Endothelial cell of umbilical vein (primary cell): ENCODE data around the gene ZAR1L. TPM values are rescaled to one million over a fixed set of nuclear protein-coding genes. Genes with fewer than 3 reads are reported as not detected.
"Not testable (repeated sequence)": the region's sequence is repeated elsewhere in the genome, so short reads cannot be mapped to it uniquely, and the experiment has no call there.

Source experiments
- BruUV-seq: library from RNA; stranded (reverse); fragments of 400-500 nt; replicated peaks from 2 replicates; lab custom pipeline; 2021; lab: Mats Ljungman, UMichigan
- CTCF ChIA-PET: fragments of 300-600, 350-600 bp; sonication (Branson Sonifier 250); formaldehyde crosslinking; loops from one replicate; lab custom pipeline; 2021; ENCODE audit warnings: antibody characterized with exemption, inconsistent platforms; lab: Charles Lee
- POLR2A ChIA-PET: fragments of 300-600, 350-600 bp; sonication (Branson Sonifier 250); formaldehyde crosslinking; loops from one replicate; lab custom pipeline; 2021; ENCODE audit warnings: antibody characterized with exemption, inconsistent platforms; lab: Charles Lee
- DNase-seq: peaks from one replicate; pipeline ENCODE4 v3.0.0-alpha.2; 2011; ENCODE audit warnings: low read depth, low spot score
- FAIRE-seq: peaks from 2 replicates; lab custom pipeline; 2011; peaks lifted over from hg19 to GRCh38; lab: Jason Lieb, UNC
- H2AFZ ChIP-seq: 2 replicates; pipeline ENCODE4 v1.6.0; 2012; ENCODE audit warnings: low read depth, low read length, control low read depth, inconsistent platforms
- H3K27ac ChIP-seq: 2 replicates; pipeline ENCODE4 v1.5.1; 2011; ENCODE audit warnings: low read depth, mild to moderate bottlenecking, control low read depth, low read length, moderate library complexity; ENCODE audit not compliant: insufficient read depth
- H3K27me3 ChIP-seq, 2 experiments: 2 replicates each; pipeline versions ENCODE4 v1.6.0 to v1.6.1; 2011; ENCODE audit warnings: low read length in 2 of 2, mixed read lengths in 1 of 2; ENCODE audit not compliant: control insufficient read depth in 2 of 2, insufficient read depth in 2 of 2
- H3K36me3 ChIP-seq, 2 experiments: 2 replicates in 1 of 2; 3 replicates in 1 of 2; pipeline ENCODE4 v1.5.1; 2011; ENCODE audit warnings: low read length in 2 of 2, mild to moderate bottlenecking in 1 of 2, moderate library complexity in 1 of 2; ENCODE audit not compliant: control insufficient read depth in 2 of 2, insufficient read depth in 2 of 2; ENCODE audit errors: extremely low read depth in 1 of 2
- H3K4me1 ChIP-seq: 3 replicates; pipeline ENCODE4 v1.5.1; 2011; ENCODE audit warnings: mild to moderate bottlenecking, low read length; ENCODE audit not compliant: control insufficient read depth, insufficient read depth; ENCODE audit errors: extremely low read depth
- H3K4me2 ChIP-seq: 2 replicates; pipeline ENCODE4 v1.6.1; 2011; ENCODE audit warnings: low read length, control low read depth, mixed read lengths; ENCODE audit not compliant: insufficient read depth
- H3K4me3 ChIP-seq, 3 experiments: fragments of 200-600 bp in 1 of 3; sonication (generic), shearing (Covaris generic) in 1 of 3; replicated peaks in 1 of 3; 2 replicates each; pipeline ENCODE4 v1.5.1; 2011 to 2016; ENCODE audit warnings: control low read depth in 3 of 3, low read length in 3 of 3, mild to moderate bottlenecking in 2 of 3, inconsistent platforms in 1 of 3, low read depth in 1 of 3, moderate library complexity in 1 of 3; ENCODE audit not compliant: insufficient read depth in 1 of 3
- H3K79me2 ChIP-seq: 2 replicates; pipeline ENCODE4 v1.6.0; 2012; ENCODE audit warnings: low read length, inconsistent platforms; ENCODE audit not compliant: control insufficient read depth, insufficient read depth
- H3K9ac ChIP-seq: replicated peaks from 2 replicates; pipeline ENCODE3; 2011; ENCODE audit warnings: low read length, control low read depth; ENCODE audit not compliant: insufficient read depth; ENCODE audit errors: extremely low read depth
- H3K9me1 ChIP-seq: replicated peaks from 3 replicates; pipeline ENCODE4 v1.6.0; 2011; ENCODE audit warnings: mild to moderate bottlenecking, low read length; ENCODE audit not compliant: control insufficient read depth, insufficient read depth; ENCODE audit errors: extremely low read depth
- H3K9me3 ChIP-seq: replicated peaks from 2 replicates; pipeline ENCODE4 v1.5.1; 2012; ENCODE audit warnings: low read length, inconsistent platforms; ENCODE audit not compliant: control insufficient read depth, insufficient read depth
- H4K20me1 ChIP-seq: replicated peaks from 2 replicates; pipeline ENCODE3; 2011; ENCODE audit warnings: mild to moderate bottlenecking, low read length; ENCODE audit not compliant: control insufficient read depth, insufficient read depth; ENCODE audit errors: extremely low read depth
- CTCF ChIP-seq, 2 donors: IDR thresholded peaks; 1 replicate in 1 of 2; 2 replicates in 1 of 2; pipeline ENCODE4 v1.5.1; 2011; ENCODE audit warnings: low read length in 2 of 2, mild to moderate bottlenecking in 2 of 2, moderate library complexity in 2 of 2, control low read depth in 1 of 2, inconsistent platforms in 1 of 2, low read depth in 1 of 2; ENCODE audit not compliant: insufficient read depth in 1 of 2; ENCODE audit errors: extremely low read depth in 1 of 2
- EZH2 ChIP-seq: IDR thresholded peaks from 2 replicates; pipeline ENCODE4 v1.6.1; 2012; ENCODE audit warnings: borderline replicate concordance, low read depth, mild to moderate bottlenecking, moderate library complexity, low read length, inconsistent platforms; ENCODE audit not compliant: severe bottlenecking
- FOS ChIP-seq: IDR thresholded peaks from 2 replicates; pipeline ENCODE4 v1.6.1; 2011; ENCODE audit warnings: mild to moderate bottlenecking, low read length, moderate library complexity, borderline replicate concordance; ENCODE audit not compliant: insufficient read depth
- GATA2 ChIP-seq: IDR thresholded peaks from 2 replicates; pipeline ENCODE4 v1.7.0; 2011; ENCODE audit warnings: low read depth, mild to moderate bottlenecking, moderate library complexity, mixed read lengths, low read length; ENCODE audit not compliant: insufficient read length, insufficient read depth
- JUN ChIP-seq: IDR thresholded peaks from 2 replicates; pipeline ENCODE4 v1.6.1; 2011; ENCODE audit warnings: borderline replicate concordance, low read depth; ENCODE audit not compliant: insufficient read length, insufficient read depth
- MAX ChIP-seq: IDR thresholded peaks from 2 replicates; pipeline ENCODE4 v1.6.1; 2011; ENCODE audit not compliant: insufficient read depth, insufficient read length
- MYC ChIP-seq: IDR thresholded peaks from one replicate; pipeline ENCODE4 v1.6.1; 2011; ENCODE audit warnings: mild to moderate bottlenecking, low read depth, low read length
- POLR2A ChIP-seq: IDR thresholded peaks from 2 replicates; pipeline ENCODE4 v1.6.1; 2012; ENCODE audit warnings: low read depth, mild to moderate bottlenecking, control low read depth, low read length
- POLR2AphosphoS5 ChIP-seq: IDR thresholded peaks from 2 replicates; pipeline ENCODE4 v1.6.1; 2012; ENCODE audit warnings: low read depth, mild to moderate bottlenecking, control low read depth, low read length, moderate library complexity; ENCODE audit not compliant: insufficient read depth
- dilution Hi-C: fragments of 300-500 bp; cut with MboI; formaldehyde crosslinking; loops from one replicate; pipeline ENCODE4 v1.15.0; 2019; ENCODE audit warnings: low sequenced_read_pairs; ENCODE audit not compliant: extremely low pct_ligation_motif_present
- intact Hi-C: fragments of 100-400 bp; cut with micrococcal nuclease; formaldehyde crosslinking; loops from one replicate; pipeline ENCODE4 v1.10.0; 2022
- polyA plus RNA-seq, 4 experiments: library from polyadenylated mRNA; depleted of rRNA in 3 of 4; stranded (reverse) in 3 of 4; unstranded in 1 of 4; fragments of >200 nt; gene quantifications; 2 replicates each; pipeline versions ENCODE4 v1.2.1 to v1.2.3, GENCODE V29; 2011 to 2012; ENCODE audit warnings: missing spikeins in 1 of 4
- total RNA-seq: library from RNA; stranded (reverse); gene quantifications from 2 replicates; pipeline ENCODE4 v1.2.3, GENCODE V29; 2021

The ZAR1L gene
- total and polyA plus RNA-seq, 2 donors (not counting 3 experiments of a cell fraction or from before 2014, with no cell fraction given): not detected

- dilution Hi-C loops: no loop called here
- no peak for DNase-seq
- ChIA-PET CTCF (interaction anchor here (0.6 kb wide), 1 partner anchor 298 kb away, joined by 3 read pairs; no protein-coding TSS in a partner anchor), POLR2A (no interaction called here)
- Histone ChIP-seq H3K27me3 (no peaks in the 10 kb centered on the region), H3K4me2 (no peak overlapping the region), H2AFZ (no peak overlapping the region), H3K9me3 (no peaks in the 10 kb centered on the region), H3K79me2 (no peaks in the 10 kb centered on the region), H3K4me1 (no peaks in the 10 kb centered on the region), H3K4me3 (no peak overlapping the region), H3K36me3 (peaks cover 0 to 10% of the 10 kb centered on the region in 2 experiments), H4K20me1 (no peaks in the 10 kb centered on the region), H3K9me1 (no peaks in the 10 kb centered on the region), H3K27ac (no peak overlapping the region), H3K9ac (no peak overlapping the region)
- no TSS peak for BruUV-seq
- FAIRE-seq: no peak
- intact Hi-C loops: no loop called here
- TF ChIP-seq POLR2AphosphoS5 (no peak), GATA2 (no peak), POLR2A (no peak), CTCF (IDR thresholded peaks at IDR 0.05; ENCODE audit: extremely low read depth in 1 of 2, insufficient read depth in 1 of 2, low read depth in 1 of 2, low read length in 2 of 2) (no peak), MAX (no peak), JUN (no peak), EZH2 (no peak), MYC (no peak), FOS (no peak)
Observed at GRCh38 chr13:32354040-32354439, 38.9 kb upstream of the ZAR1L start.

GRCh38 chr13:32350839-32351441 lies 35.8 kb upstream of the ZAR1L start:
- H2AFZ ChIP-seq, CTCF ChIA-PET, H3K9me1 ChIP-seq, H3K79me2 ChIP-seq, H3K4me2 ChIP-seq, H3K4me3 ChIP-seq, BruUV-seq, intact Hi-C loops, H3K27ac ChIP-seq, H3K4me1 ChIP-seq, dilution Hi-C loops, DNase-seq, H3K36me3 ChIP-seq, H4K20me1 ChIP-seq, H3K27me3 ChIP-seq, POLR2A ChIA-PET, H3K9me3 ChIP-seq, FAIRE-seq, H3K9ac ChIP-seq: not testable (repeated sequence)
